T-helper 1 cell treated with Interleukin-12 subunit alpha and Interleukin-12 subunit beta and Interleukin-4 antibody, amounts not matched to agents 30 μg/mL and 1 μg/mL, for 36 hours (primary cell): ENCODE results near the gene RAP1GAP2.
"Not testable (repeated sequence)": the region's sequence is repeated elsewhere in the genome, so short reads cannot be mapped to it uniquely, and the experiment has no call there.

Experiments
- H3K27ac Mint-ChIP-seq: one replicate; pipeline ENCODE4 v1.8.0; 2021; ENCODE audit warnings: mild to moderate bottlenecking, mixed read lengths
- H3K27me3 Mint-ChIP-seq: one replicate; pipeline ENCODE4 v1.8.0; 2021; ENCODE audit warnings: low read depth, mixed read lengths
- H3K36me3 Mint-ChIP-seq: one replicate; pipeline ENCODE4 v1.8.0; 2021; ENCODE audit warnings: low read depth, mixed read lengths
- H3K4me1 Mint-ChIP-seq: one replicate; pipeline ENCODE4 v1.8.0; 2021; ENCODE audit warnings: low read depth, mixed read lengths
- H3K4me3 Mint-ChIP-seq: one replicate; pipeline ENCODE4 v1.8.0; 2021; ENCODE audit warnings: mild to moderate bottlenecking, moderate library complexity, mixed read lengths
- H3K9me3 Mint-ChIP-seq: one replicate; pipeline ENCODE4 v1.8.0; 2021; ENCODE audit warnings: mixed read lengths

Gene RAP1GAP2

DNA sequence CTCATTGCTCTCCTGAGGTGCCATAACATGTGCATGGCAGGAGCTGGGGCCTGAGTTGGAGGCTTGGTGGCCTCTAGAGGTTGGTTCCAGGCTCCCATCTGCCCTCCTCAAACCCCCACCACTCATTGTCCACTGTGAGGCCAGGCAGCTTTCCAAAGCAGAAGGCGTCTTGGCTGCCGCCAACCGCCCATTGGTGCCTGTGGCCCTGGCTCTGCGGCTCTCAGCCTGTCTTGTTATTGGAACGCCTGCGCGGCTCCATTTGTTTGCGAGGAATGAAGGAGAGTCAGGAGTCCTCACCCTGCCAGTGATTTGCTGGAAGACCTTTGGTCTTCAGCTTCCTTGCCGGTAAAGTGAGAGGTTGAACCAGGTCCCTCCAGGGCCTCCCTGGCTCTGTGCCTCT, 223.5 kb downstream of the RAP1GAP2 start:
- H3K4me1 Mint-ChIP-seq: no peaks in the 10 kb centered on the region
- H3K36me3 Mint-ChIP-seq: peaks cover 22% of the 10 kb centered on the region
- H3K9me3 Mint-ChIP-seq: peaks cover 27% of the 10 kb centered on the region
- no peak overlapping the region for H3K4me3 Mint-ChIP-seq
- H3K27me3 Mint-ChIP-seq: no peaks in the 10 kb centered on the region
- H3K27ac Mint-ChIP-seq: no peak overlapping the region

DNA sequence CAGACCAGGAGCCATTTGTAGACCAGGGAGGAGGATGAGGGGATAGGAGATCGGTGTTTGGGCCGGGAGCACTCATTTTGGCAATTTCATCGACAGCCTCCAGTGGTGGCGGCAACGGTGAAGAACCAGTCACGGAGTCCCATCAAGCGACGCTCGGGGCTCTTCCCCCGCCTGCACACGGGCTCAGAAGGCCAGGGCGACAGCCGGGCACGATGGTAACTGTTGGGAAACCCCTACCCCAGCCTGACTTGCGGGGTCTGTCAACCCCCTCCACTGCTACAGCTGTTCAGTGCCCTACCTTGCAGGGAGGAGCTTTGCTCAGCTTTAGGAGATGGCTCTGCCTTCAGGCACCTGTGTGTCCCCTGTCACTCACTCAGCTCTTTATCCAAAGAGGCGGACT, 224.1 kb downstream of the RAP1GAP2 start:
- Mint-ChIP-seq H3K9me3 (peaks cover 27% of the 10 kb centered on the region), H3K27me3 (no peaks in the 10 kb centered on the region), H3K4me3 (no peak overlapping the region), H3K4me1 (no peaks in the 10 kb centered on the region), H3K27ac (no peak overlapping the region), H3K36me3 (peaks cover 22% of the 10 kb centered on the region)

DNA sequence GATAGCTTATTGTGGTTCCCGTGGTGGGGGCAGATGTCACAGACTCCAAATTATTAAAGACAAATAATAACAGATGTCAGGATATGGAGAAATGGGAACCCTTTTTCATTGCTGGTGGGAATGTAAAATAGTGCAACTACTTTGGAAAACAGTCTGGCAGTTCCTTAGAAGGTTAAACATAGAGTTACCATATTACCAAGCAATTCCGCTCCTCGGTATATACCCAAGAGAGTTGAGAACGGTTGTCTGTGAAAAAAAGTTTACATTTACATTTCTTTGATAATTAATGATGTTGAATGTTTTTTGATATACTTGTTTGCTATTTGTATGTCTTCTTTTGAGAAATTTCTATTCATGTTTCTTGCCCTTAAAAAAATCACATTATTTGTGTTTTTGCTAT, 226.0 kb downstream of the RAP1GAP2 start:
- Mint-ChIP-seq H3K36me3 (peaks cover 22% of the 10 kb centered on the region), H3K27ac (no peak overlapping the region)

DNA sequence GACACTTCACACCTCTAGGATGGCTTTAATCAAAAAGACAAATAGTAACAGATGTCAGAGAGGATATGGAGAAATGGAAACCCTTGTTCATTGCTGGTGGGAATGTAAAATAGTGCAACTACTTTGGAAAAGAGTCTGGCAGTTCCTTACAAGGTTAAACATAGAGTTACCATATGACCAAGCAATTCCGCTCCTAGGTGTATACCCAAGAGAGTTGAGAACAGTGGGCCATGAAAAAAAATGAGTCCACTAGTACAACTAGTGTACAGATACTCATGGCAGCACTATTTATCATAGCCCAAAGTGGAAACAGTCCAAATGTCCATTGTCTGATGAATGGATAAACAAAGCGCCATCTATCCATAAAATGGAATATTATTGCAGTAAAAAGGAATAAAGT, 228.1 kb downstream of the RAP1GAP2 start:
- H3K4me3 Mint-ChIP-seq: no peak overlapping the region
- H3K9me3 Mint-ChIP-seq: peaks cover 27% of the 10 kb centered on the region
- peaks cover 22% of the 10 kb centered on the region for H3K36me3 Mint-ChIP-seq
- H3K27me3 Mint-ChIP-seq: no peaks in the 10 kb centered on the region
- H3K27ac Mint-ChIP-seq: no peak overlapping the region
- no peaks in the 10 kb centered on the region for H3K4me1 Mint-ChIP-seq

More for the DNA sequence above, 226.0 kb downstream of the RAP1GAP2 start:
- Mint-ChIP-seq H3K4me3 (no peak overlapping the region), H3K27me3 (no peaks in the 10 kb centered on the region), H3K9me3 (peaks cover 27% of the 10 kb centered on the region), H3K4me1 (no peaks in the 10 kb centered on the region)

DNA sequence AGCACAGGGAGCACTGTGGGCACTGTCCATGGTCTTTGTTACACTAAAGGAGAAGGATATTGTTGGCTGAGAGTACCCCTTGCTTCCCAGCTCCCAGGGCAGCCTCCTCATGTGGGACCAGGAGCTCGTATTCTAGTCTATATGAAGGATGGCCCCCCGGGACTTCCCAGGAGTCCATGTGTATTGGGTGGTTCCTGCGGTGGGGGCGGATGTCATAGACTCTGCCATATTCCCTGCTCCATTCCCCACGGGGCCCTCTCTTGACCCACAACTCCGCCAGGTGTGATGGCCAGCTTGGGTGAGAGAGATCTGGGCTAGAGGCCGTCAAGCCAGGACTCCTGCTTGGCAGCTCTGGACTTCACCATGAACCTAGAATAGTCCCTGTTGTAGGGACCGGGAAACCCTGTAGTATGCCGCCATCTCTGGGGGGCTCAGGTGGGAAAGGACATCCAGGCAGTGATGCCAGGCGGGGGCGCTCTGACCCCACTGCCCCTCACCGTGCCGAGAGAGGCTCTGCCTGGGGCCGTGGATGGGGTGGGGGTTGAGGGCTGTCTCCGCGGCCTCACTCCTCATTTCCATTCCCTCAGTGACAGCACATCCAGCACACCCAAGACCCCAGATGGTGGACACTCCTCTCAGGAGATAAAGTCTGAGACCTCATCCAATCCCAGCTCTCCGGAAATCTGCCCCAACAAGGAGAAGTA, 229.3 kb downstream of the RAP1GAP2 start:
- no peaks in the 10 kb centered on the region for H3K27me3 Mint-ChIP-seq
- peaks cover 27% of the 10 kb centered on the region for H3K9me3 Mint-ChIP-seq
- H3K36me3 Mint-ChIP-seq: peaks cover 19% of the 10 kb centered on the region
- H3K4me1 Mint-ChIP-seq: no peaks in the 10 kb centered on the region
- no peak overlapping the region for H3K4me3 Mint-ChIP-seq
- no peak overlapping the region for H3K27ac Mint-ChIP-seq

DNA sequence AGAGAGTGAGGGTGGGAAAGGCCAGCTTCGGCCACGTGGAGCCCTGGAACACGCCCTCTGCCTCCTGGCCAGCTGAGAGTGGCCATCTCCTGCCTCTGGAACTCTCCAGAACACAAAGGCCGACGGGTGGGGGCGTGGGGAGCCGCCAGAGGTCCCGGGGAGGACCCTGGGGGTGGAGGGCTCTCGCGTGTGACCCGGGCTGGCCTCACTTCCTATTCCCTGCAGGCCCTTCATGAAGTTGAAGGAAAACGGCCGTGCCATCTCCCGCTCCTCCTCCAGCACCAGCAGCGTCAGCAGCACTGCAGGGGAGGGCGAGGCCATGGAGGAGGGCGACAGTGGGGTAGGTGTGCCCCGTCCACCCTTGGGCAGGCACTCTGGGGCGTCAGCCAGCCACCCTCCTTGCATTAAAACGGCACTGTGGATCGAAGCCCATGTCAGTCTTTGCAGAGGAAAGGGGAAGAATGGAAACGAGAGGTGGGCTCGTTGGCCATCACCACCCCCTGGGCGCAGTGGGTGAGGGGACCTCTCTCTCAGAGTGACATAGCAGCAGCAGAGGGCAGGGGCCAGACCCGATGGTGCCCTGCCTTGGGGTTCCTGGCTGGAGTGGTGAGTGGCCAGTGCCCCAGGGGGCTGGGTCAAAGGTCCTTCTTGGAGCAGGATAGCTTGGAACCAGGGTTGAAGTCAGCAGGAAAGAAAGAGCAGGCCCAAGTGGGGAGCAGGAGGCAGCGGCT, 230.1 kb downstream of the RAP1GAP2 start:
- H3K4me1 Mint-ChIP-seq: no peaks in the 10 kb centered on the region
- peaks cover 13% of the 10 kb centered on the region for H3K36me3 Mint-ChIP-seq

DNA sequence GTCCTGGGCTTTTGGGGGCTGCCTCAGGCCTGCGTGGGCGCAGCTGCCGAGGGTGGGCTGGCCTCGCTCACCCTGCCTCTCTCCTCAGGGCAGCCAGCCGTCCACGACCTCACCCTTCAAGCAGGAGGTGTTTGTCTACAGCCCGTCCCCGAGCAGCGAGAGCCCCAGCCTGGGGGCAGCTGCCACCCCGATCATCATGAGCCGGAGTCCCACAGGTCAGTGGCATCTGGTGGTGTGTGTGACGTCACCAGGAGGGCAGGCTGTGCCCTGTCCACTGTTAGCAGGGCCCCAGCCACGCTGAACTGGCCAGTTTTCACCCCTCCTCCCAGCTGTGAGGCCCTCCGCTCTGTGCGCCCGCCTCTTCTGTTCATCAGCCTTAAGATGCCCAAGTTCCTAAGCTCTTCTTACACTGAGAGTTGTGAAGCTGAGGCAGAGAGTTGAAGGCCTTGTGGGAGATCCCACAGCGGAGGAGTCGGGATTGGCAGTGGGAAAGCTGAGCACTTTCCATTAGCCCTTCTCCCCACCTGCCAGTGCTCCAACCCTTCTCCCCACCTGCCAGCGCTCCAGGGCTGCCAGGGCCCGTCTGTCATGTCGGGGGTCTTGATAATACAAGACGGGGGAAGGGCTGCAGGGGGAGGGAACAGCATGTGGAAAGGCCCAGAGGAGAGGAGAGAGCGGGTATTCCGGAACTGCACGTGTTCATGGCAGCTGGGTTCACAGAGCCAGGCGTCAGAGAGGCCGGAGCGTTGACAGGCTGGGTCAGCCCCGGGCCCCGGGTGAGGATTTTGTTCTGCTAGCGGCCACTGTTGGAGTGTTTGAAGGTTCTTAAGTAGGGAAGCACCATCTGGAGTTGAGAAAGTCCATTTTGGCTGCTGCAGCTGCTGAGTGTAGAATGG, 230.9 kb downstream of the RAP1GAP2 start:
- no peaks in the 10 kb centered on the region for H3K27me3 Mint-ChIP-seq
- peaks cover 16% of the 10 kb centered on the region for H3K9me3 Mint-ChIP-seq
- H3K27ac Mint-ChIP-seq: no peak overlapping the region
- no peaks in the 10 kb centered on the region for H3K4me1 Mint-ChIP-seq
- no peak overlapping the region for H3K4me3 Mint-ChIP-seq
- H3K36me3 Mint-ChIP-seq: peaks cover 9% of the 10 kb centered on the region

More for the DNA sequence above, 230.1 kb downstream of the RAP1GAP2 start:
- Mint-ChIP-seq H3K9me3 (peaks cover 21% of the 10 kb centered on the region), H3K27me3 (no peaks in the 10 kb centered on the region), H3K4me3 (no peak overlapping the region), H3K27ac (no peak overlapping the region)

DNA sequence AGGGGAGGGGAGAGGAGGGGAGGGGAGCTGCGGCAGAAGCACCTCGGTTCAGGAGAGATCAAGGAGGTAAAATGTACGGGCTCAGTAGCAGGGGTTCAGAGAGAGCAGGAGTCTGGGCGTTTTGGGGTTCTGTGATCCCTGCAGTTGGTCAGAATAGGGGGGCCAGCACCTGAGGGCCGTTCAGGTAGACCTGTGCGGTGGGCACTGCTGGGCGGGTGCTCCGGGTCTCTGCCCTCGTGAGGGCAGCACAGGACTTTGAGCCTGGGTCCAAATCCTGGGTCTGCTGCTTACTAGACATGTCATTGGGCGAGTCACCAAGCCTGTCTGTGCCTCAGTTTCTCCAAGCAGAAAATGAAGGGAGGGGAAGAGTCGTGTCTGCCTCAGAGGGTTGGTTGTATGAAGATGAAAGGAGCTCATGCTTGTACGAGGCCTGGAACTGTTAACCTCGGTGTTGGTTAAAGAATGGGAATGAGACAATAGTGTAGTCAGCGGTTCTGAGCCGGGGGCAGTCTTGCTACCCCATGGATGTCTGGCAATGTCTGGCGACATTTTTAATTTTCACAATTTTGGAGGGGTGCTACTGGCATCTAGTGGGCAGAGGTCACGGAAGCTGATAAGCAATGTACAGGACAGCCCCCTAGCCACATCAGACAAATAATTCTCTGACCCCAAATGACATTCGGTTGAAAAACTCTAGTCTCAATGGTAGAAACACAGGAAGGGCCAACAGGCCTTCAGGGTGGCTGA, 231.7 kb downstream of the RAP1GAP2 start:
- peaks cover 5% of the 10 kb centered on the region for H3K36me3 Mint-ChIP-seq
- no peak overlapping the region for H3K4me3 Mint-ChIP-seq
- peaks cover 10% of the 10 kb centered on the region for H3K9me3 Mint-ChIP-seq
- peak overlapping the region; percentile 20 for H3K27ac Mint-ChIP-seq
- H3K4me1 Mint-ChIP-seq: no peaks in the 10 kb centered on the region
- H3K27me3 Mint-ChIP-seq: no peaks in the 10 kb centered on the region

DNA sequence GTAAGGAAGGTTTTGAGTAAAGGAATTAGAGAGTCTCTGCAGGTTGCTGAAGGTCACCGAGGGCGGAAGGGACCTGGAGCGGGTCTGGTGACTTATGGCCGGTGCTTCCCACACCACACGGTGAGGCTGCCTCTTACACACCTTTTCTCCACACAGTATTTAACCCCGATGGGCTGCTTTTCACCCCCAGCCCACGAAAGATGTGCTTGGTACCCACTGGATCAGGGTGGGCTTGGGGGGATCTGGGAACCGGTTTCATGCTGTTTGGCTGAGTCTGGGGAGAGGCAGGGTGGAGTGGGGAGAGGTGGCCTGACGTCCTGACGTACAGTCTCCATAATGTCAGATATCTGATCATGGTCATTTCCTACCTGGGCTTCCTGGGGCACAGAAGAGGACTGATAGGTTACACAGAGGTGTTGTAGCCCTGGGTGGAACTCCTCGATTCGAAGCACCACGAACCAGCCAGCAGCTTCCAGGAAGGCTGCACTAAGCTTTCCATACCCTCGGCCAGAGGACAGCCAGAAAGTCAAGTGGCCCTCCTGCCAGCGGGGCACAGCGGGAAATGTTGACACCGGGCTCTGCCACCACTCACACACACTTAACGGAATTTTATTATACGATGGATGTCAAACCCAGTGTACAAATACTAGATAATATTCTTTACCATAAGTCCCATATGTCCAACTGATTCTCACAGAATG, 233.1 kb downstream of the RAP1GAP2 start:
- H3K27ac Mint-ChIP-seq: no peak overlapping the region

DNA sequence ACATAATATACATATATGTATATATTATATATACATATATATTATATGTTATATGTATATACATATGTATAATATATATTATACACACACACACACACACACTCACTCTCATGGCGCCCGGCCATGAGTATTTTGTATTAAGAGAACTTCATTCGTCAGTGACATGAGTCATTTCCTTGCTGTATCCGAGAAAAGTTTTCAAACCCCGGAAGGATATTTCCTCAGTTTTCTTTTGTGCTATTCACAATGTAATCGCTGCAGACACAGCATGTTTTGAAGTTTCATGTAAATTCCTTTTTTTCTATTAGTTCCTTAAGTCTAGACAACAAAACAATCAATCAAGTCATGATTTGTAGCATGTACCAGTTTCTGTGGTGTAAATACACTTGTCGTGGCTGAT, 233.9 kb downstream of the RAP1GAP2 start:
- Mint-ChIP-seq H3K9me3 (no peaks in the 10 kb centered on the region), H3K27ac (no peak overlapping the region), H3K4me3 (no peak overlapping the region), H3K36me3 (no peaks in the 10 kb centered on the region), H3K27me3 (no peaks in the 10 kb centered on the region), H3K4me1 (no peaks in the 10 kb centered on the region)

More for the DNA sequence above, 233.1 kb downstream of the RAP1GAP2 start:
- H3K4me3 Mint-ChIP-seq: no peak overlapping the region
- no peaks in the 10 kb centered on the region for H3K27me3 Mint-ChIP-seq
- no peaks in the 10 kb centered on the region for H3K4me1 Mint-ChIP-seq
- H3K9me3 Mint-ChIP-seq: no peaks in the 10 kb centered on the region
- H3K36me3 Mint-ChIP-seq: no peaks in the 10 kb centered on the region

DNA sequence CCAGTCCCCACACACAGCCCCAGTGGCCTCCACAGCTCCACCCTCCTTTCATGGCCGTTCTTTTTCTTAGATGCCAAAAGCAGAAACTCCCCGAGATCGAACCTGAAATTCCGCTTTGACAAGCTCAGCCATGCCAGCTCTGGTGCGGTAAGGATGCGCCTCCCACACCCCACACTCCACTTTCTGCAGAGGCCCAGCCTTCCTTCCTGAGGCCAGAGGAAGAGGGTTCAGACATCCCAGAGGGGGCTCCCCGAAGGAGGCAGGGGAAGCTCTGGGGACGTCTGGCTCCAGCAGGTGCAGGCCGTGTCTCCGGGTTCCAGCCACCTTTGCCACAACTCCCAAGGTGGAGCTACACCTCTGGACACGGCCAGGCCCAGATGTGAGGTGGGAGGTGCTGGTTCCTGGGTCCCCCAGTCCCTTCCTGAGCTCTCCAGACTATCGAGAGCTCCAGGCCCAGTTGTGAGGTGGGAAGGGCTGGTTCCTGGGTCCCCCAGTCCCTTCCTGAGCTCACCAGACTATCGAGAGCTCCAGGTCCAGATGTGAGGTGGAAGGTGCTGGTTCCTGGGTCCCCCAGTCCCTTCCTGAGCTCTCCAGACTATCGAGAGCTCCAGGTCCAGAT, 234.7 kb downstream of the RAP1GAP2 start:
- H3K4me3 Mint-ChIP-seq, H3K27me3 Mint-ChIP-seq: not testable (repeated sequence)

DNA sequence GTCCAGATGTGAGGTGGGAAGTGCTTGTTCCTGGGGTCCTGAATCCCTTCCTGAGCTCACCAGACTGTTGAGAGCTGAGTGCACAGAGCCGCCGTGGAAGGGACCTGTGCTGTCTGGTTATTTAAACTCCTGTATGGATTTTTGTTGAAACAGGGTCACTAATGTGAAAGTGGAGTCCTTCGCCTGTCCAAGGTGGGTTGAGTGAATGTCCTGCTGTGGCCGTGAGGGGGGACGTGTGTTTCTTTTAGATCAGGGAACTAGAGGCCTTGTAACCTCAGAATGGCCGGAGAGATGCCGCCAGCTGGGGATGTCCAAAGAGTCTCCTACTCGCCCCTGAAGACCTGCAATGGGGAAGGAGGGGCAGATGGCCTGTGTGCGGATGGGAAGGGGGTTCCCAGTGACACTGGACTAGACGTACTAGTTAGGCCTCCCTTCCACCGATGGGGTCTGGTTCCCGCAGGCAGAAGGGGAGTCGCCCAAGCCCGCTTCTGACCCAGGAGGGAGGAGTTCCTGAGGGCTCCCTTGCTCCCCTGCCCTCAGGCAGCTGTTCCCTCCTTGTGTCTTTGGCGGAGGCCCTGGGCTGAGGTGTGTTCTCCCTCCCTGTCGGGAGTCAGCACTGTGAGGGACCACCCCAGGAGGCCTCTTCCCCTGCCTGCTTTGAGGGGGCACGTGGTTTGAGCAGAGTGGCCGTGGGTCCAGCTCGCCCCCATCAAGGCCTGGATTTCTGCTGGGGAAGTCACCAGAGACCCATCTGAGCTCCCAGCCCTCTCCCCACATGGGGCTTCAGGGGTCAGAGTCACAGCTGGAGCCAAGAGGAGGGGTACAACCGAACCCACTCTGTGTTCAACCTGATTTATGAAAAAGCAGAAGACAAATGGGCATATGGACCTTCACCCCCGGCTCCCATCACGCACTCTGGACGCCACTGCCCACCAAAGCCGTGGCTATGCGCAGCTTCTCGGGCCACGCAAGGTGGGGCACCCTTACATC, 236.3 kb downstream of the RAP1GAP2 start:
- H3K27ac Mint-ChIP-seq: no peak overlapping the region
- H3K27me3 Mint-ChIP-seq: no peaks in the 10 kb centered on the region
- H3K4me3 Mint-ChIP-seq: no peak overlapping the region
- H3K9me3 Mint-ChIP-seq: no peaks in the 10 kb centered on the region
- H3K4me1 Mint-ChIP-seq: no peaks in the 10 kb centered on the region
- H3K36me3 Mint-ChIP-seq: no peaks in the 10 kb centered on the region

More for the DNA sequence above, 234.7 kb downstream of the RAP1GAP2 start:
- not testable (repeated sequence) for H3K9me3 Mint-ChIP-seq, H3K27ac Mint-ChIP-seq, H3K36me3 Mint-ChIP-seq, H3K4me1 Mint-ChIP-seq
